Right lobe of liver (tissue), 6 donors: ENCODE measurements around the gene PAK1. TPM values are rescaled to one million over a fixed set of nuclear protein-coding genes. Genes with fewer than 3 reads are reported as not detected.
A peak's percentile ranks its signal among the peaks of the same experiment; 100 is the strongest.

Experiments
- ATAC-seq, 4 donors: fragments of 200-7000 bp; cut with Tn5 transposase; one replicate each; pipeline ENCODE4 v1.9.1; 2020; ENCODE audit warnings: mild to moderate bottlenecking in 4 of 4, moderate library complexity in 4 of 4
- DNase-seq, 3 donors: peaks; one replicate each; pipeline ENCODE4 v3.0.0-alpha.2; 2020
- H3K27ac ChIP-seq, 3 donors: fragments of 200-600 bp; one replicate each; pipeline ENCODE4 v1.8.0; 2022
- H3K27me3 ChIP-seq, 2 donors: fragments of 200-600 bp; one replicate each; pipeline ENCODE4 v1.8.0; 2022
- H3K36me3 ChIP-seq, 4 donors: fragments of 200-600 bp; sonication (generic) in 1 of 4; one replicate each; pipeline versions ENCODE4 v1.5.1 to v1.8.0; 2017 to 2022; ENCODE audit warnings: control low read depth in 1 of 4
- H3K4me1 ChIP-seq, 4 donors: fragments of 200-600 bp; sonication (generic) in 1 of 4; one replicate each; pipeline versions ENCODE4 v1.5.1 to v1.8.0; 2017 to 2022; ENCODE audit warnings: control low read depth in 1 of 4
- H3K4me3 ChIP-seq, 3 donors: fragments of 200-600 bp; one replicate each; pipeline ENCODE4 v1.8.0; 2022
- H3K9me3 ChIP-seq, 4 donors: fragments of 200-600 bp; sonication (generic) in 1 of 4; one replicate each; pipeline versions ENCODE4 v1.5.1 to v1.8.0; 2017 to 2022; ENCODE audit warnings: control low read depth in 1 of 4
- CTCF ChIP-seq, 4 donors: fragments of 200-600 bp in 3 of 4; fragments of 450-650 bp in 1 of 4; IDR thresholded peaks; one replicate each; pipeline versions ENCODE4 v1.5.1 to v1.8.0; 2016 to 2022; ENCODE audit warnings: antibody characterized with exemption in 4 of 4, mild to moderate bottlenecking in 2 of 4
- POLR2A ChIP-seq: fragments of 450-650 bp; IDR thresholded peaks from one replicate; pipeline ENCODE4 v1.6.1; 2017; ENCODE audit warnings: antibody characterized with exemption, mild to moderate bottlenecking
- WGBS: methylation state at CpG from one replicate; pipeline ENCODE4 v1.1.6; 2018; ENCODE audit warnings: low coverage, low lambda C conversion rate; ENCODE audit not compliant: insufficient coverage; ENCODE audit errors: missing lambda C conversion rate; 5-methylcytosine and 5-hydroxymethylcytosine counted together
- intact Hi-C, 2 donors: fragments of 100-400 bp; cut with DNase I; formaldehyde crosslinking; loops; one replicate each; pipeline versions ENCODE4 v1.11.2 to v1.14.1; 2022
- total RNA-seq, 6 experiments: library from RNA; depleted of rRNA in 2 of 6; stranded (reverse); fragments of >200 nt in 2 of 6; fragmentation: NEBNext Ultra II Directional in 3 of 6; extraction: Animal tissue kit (Norgen Biotek cat#: 25700) in 3 of 6; gene quantifications; one replicate each; pipeline versions ENCODE4 v1.1.0 to v1.2.4, GENCODE V29; 2016 to 2023
- donor health status: DM: no; HTN: yes; CAD: no.
- donor health status: DM: no; HTN: no; CAD: no.
- donor health status: DM: no; HTN: no; CAD: no.
- donor health status: DM: no; HTN: yes; CAD: no.
- donor health status: DM: no; HTN: yes; CAD: no.

Gene PAK1
- total RNA-seq, 6 experiments from 2014 or later, result 7.3 to 14.5 (median 9.3) TPM

- H3K27me3 ChIP-seq, result no peaks in the 10 kb centered on the region
These were observed 61.1 kb downstream of the PAK1 start for GRCh38 chr11:77412814-77413213.

GRCh38 chr11:77411717-77412441 lies 62.0 kb downstream of the PAK1 start:
- H3K9me3 ChIP-seq, result no peaks in the 10 kb centered on the region
- ATAC-seq, result peak; percentile 75 to 87 (median 80)
- DNase-seq, result peak; percentile 69 to 86 (median 80)
- TF ChIP-seq POLR2A (no peak), CTCF (IDR thresholded peaks at IDR 0.05) (no peak)
- WGBS, result 25% methylated on average over 18 of the region's 33 CpGs
- H3K27me3 ChIP-seq, result no peaks in the 10 kb centered on the region
- H3K4me3 ChIP-seq, result peak overlapping the region; percentile 30 to 43 (median 35)
- peak overlapping the region in 2 of 3 donors; percentile 30 to 31 for H3K27ac ChIP-seq
- H3K4me1 ChIP-seq, result peaks cover 0 to 13% (median 5%) of the 10 kb centered on the region in 4 donors
- intact Hi-C loops, result no loop called here
- H3K36me3 ChIP-seq, result no peaks in the 10 kb centered on the region

More at GRCh38 chr11:77412814-77413213, 61.1 kb downstream of the PAK1 start:
- DNase-seq (no peak), ATAC-seq (no peak)
- Histone ChIP-seq H3K9me3 (no peaks in the 10 kb centered on the region), H3K27ac (no peak overlapping the region), H3K4me3 (no peak overlapping the region), H3K36me3 (no peaks in the 10 kb centered on the region), H3K4me1 (peaks cover 0 to 7% (median 2%) of the 10 kb centered on the region in 4 donors)
- TF ChIP-seq CTCF (IDR thresholded peaks at IDR 0.05) (no peak), POLR2A (no peak)
- intact Hi-C loops, result no loop called here
- WGBS, result 97% methylated on average over 5 of the region's 5 CpGs

GRCh38 chr11:77411137-77411707 lies 62.7 kb downstream of the PAK1 start:
- peak in 2 of 3 donors; percentile 52 to 67 for DNase-seq
- no peaks in the 10 kb centered on the region for H3K9me3 ChIP-seq
- peak overlapping the region in 2 of 3 donors; percentile 30 to 31 for H3K27ac ChIP-seq
- H3K36me3 ChIP-seq, result no peaks in the 10 kb centered on the region
- H3K4me1 ChIP-seq, result peaks cover 0 to 13% (median 5%) of the 10 kb centered on the region in 4 donors
- intact Hi-C loops, result no loop called here
- TF ChIP-seq POLR2A (no peak), CTCF (IDR thresholded peaks at IDR 0.05) (no peak)
- WGBS, result 30% methylated on average over 4 of the region's 6 CpGs
- no peaks in the 10 kb centered on the region for H3K27me3 ChIP-seq
- peak; percentile 40 to 53 (median 47) for ATAC-seq
- peak overlapping the region; percentile 30 to 43 (median 35) for H3K4me3 ChIP-seq

GRCh38 chr11:77410076-77410827 lies 63.6 kb downstream of the PAK1 start:
- Histone ChIP-seq H3K27ac (no peak overlapping the region), H3K9me3 (no peaks in the 10 kb centered on the region), H3K36me3 (no peaks in the 10 kb centered on the region), H3K4me1 (peaks cover 0 to 13% (median 5%) of the 10 kb centered on the region in 4 donors), H3K27me3 (no peaks in the 10 kb centered on the region), H3K4me3 (no peak overlapping the region)
- ATAC-seq (no peak), DNase-seq (no peak)
- TF ChIP-seq CTCF (IDR thresholded peaks at IDR 0.05) (no peak), POLR2A (no peak)
- 51% methylated on average over 4 of the region's 4 CpGs for WGBS
- intact Hi-C loops, result no loop called here
